Measurements from ENCODE around the gene PPIH.

GRCh38 chr1:42646056-42646455, 12.2 kb upstream of the PPIH start:
- no peak for TF ChIP-seq CTCF (optimal IDR thresholded peaks at IDR 0.05 in 1 of 3, IDR thresholded peaks at IDR 0.05 in 1 of 3, conservative IDR thresholded peaks at IDR 0.05 in 1 of 3; ENCODE audit: extremely low read depth in 1 of 3, insufficient read depth in 2 of 3, low read length in 3 of 3)
- no peak for TF ChIP-seq EZH2 (IDR thresholded peaks at IDR 0.05; ENCODE audit: low read length)
